HFFc6 (cell line): ENCODE data around the gene CCDC70. TPM values are rescaled to one million over a fixed set of nuclear protein-coding genes. Genes with fewer than 3 reads are reported as not detected.

Experiments used
- DNase-seq: peaks from one replicate; pipeline ENCODE4 v3.0.0-alpha.2; 2018
- H3K27ac Mint-ChIP-seq: 2 replicates; pipeline ENCODE4 v1.8.0; 2020; ENCODE audit warnings: mild to moderate bottlenecking, mixed read lengths
- H3K27me3 Mint-ChIP-seq: 2 replicates; pipeline ENCODE4 v1.8.0; 2021; ENCODE audit warnings: mild to moderate bottlenecking, moderate library complexity, mixed read lengths; ENCODE audit not compliant: insufficient read depth
- H3K36me3 Mint-ChIP-seq: 2 replicates; pipeline ENCODE4 v1.8.0; 2021; ENCODE audit warnings: low read depth, mixed read lengths
- H3K4me1 Mint-ChIP-seq: 2 replicates; pipeline ENCODE4 v1.8.0; 2020; ENCODE audit warnings: low read depth, mixed read lengths
- H3K4me3 Mint-ChIP-seq: 2 replicates; pipeline ENCODE4 v1.8.0; 2020; ENCODE audit warnings: mild to moderate bottlenecking, moderate library complexity, mixed read lengths
- H3K9me3 Mint-ChIP-seq: 2 replicates; pipeline ENCODE4 v1.8.0; 2020; ENCODE audit warnings: mild to moderate bottlenecking, mixed read lengths
- total RNA-seq, 6 experiments: library from RNA; stranded (reverse); fragmentation: NEBNext Ultra II Directional; extraction: Animal tissue kit (Norgen Biotek cat#: 25700); gene quantifications; 2 replicates in 1 of 6; 3 replicates in 5 of 6; pipeline ENCODE4 v1.2.3, GENCODE V29; 2021
- TF ChIP-seq, protein P1 (sequence below): fragments of 200-600 bp; sonication (generic); IDR thresholded peaks from 2 replicates; pipeline ENCODE4 v1.5.0; 2021; ENCODE audit warnings: antibody characterized with exemption, mild to moderate bottlenecking

The CCDC70 gene
- total RNA-seq, 6 experiments from 2014 or later = not detected

DNA sequence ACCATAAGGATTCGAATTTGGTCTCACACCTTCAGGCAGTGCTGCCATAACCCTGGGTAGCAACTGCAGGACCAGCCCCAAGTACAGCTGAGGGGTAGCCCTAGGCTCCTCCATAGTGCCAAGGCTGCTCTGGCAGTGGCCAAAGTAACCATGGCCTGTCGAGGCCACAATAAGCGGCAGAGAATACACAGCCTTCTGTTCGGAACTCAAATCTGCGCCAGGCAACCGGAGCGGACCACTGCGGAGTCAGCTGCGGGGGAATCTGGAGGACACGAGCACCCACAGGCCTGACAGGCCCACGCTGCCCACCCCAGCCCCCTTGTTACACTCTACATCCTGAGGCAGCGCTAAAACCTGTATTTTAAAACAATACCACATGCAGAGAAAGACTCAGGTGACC is 48.7 kb downstream of the CCDC70 start:
- no peak overlapping the region for H3K4me3 Mint-ChIP-seq
- no peak overlapping the region for H3K27ac Mint-ChIP-seq
- TF ChIP-seq, protein P1, sequence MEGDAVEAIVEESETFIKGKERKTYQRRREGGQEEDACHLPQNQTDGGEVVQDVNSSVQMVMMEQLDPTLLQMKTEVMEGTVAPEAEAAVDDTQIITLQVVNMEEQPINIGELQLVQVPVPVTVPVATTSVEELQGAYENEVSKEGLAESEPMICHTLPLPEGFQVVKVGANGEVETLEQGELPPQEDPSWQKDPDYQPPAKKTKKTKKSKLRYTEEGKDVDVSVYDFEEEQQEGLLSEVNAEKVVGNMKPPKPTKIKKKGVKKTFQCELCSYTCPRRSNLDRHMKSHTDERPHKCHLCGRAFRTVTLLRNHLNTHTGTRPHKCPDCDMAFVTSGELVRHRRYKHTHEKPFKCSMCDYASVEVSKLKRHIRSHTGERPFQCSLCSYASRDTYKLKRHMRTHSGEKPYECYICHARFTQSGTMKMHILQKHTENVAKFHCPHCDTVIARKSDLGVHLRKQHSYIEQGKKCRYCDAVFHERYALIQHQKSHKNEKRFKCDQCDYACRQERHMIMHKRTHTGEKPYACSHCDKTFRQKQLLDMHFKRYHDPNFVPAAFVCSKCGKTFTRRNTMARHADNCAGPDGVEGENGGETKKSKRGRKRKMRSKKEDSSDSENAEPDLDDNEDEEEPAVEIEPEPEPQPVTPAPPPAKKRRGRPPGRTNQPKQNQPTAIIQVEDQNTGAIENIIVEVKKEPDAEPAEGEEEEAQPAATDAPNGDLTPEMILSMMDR = no peak
- H3K36me3 Mint-ChIP-seq = no peaks in the 10 kb centered on the region
- H3K27me3 Mint-ChIP-seq = peaks cover 44% of the 10 kb centered on the region
- H3K4me1 Mint-ChIP-seq = no peaks in the 10 kb centered on the region
- DNase-seq = no peak
- no peaks in the 10 kb centered on the region for H3K9me3 Mint-ChIP-seq

DNA sequence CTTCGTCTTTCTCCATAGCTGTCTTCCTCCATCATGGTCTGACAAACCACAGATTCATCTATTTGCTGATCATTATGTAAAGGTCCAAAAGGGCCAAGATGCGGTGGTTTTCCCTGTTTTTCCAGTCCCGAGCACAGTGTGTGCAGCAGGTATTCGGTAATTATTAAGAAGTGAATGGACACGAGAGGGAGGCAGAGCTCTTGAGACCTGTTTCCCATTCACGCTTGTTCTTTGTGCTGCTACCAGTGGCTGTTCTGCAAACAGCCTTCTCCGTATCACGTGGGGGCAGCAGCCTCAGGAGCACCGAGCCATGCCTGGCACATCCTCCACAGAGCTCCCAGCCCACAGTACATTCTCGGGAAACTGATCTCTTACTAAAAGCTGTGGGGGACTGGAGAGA is 50.3 kb downstream of the CCDC70 start:
- Mint-ChIP-seq H3K27me3 (peaks cover 47% of the 10 kb centered on the region), H3K27ac (no peak overlapping the region), H3K36me3 (no peaks in the 10 kb centered on the region), H3K4me1 (no peaks in the 10 kb centered on the region), H3K9me3 (no peaks in the 10 kb centered on the region), H3K4me3 (no peak overlapping the region)
- TF ChIP-seq, protein P1 = no peak
- no peak for DNase-seq

DNA sequence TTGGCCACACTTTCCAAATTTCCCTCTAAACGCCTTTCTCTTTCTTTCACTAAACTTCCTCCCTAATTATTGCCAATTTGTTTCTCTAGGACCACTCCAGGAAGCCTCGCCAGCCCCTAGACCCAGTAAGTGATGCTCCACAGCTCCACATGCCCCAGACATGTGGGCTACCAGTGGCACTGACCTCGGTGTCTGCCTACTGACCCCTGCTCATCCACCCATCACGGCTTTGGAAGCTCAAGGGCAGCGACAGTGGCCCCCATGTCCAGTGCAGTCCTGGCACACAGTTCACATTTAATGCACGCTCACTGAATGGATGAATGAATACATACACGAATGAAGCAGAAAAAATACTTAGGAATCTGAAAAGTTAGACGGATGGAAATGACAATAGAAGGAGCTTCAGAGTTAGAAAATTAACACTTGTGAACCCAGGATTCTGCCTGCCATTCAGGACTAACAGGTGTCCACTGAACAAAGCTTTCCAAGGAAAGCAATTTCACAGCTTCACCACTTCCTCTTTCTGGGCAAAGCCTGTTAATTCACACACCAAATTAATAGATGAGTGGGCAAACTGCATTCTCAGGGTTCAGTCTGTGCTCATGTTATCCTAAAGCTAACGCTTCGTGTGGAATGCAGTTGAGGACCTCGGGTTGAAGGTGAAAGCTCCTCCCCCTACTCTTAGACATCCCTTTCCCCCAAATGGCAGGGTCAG is 50.9 kb downstream of the CCDC70 start:
- Mint-ChIP-seq H3K36me3 (no peaks in the 10 kb centered on the region), H3K27me3 (peaks cover 44% of the 10 kb centered on the region), H3K27ac (no peak overlapping the region), H3K9me3 (no peaks in the 10 kb centered on the region), H3K4me3 (no peak overlapping the region), H3K4me1 (no peaks in the 10 kb centered on the region)
- TF ChIP-seq, protein P1 = no peak
- DNase-seq = no peak

DNA sequence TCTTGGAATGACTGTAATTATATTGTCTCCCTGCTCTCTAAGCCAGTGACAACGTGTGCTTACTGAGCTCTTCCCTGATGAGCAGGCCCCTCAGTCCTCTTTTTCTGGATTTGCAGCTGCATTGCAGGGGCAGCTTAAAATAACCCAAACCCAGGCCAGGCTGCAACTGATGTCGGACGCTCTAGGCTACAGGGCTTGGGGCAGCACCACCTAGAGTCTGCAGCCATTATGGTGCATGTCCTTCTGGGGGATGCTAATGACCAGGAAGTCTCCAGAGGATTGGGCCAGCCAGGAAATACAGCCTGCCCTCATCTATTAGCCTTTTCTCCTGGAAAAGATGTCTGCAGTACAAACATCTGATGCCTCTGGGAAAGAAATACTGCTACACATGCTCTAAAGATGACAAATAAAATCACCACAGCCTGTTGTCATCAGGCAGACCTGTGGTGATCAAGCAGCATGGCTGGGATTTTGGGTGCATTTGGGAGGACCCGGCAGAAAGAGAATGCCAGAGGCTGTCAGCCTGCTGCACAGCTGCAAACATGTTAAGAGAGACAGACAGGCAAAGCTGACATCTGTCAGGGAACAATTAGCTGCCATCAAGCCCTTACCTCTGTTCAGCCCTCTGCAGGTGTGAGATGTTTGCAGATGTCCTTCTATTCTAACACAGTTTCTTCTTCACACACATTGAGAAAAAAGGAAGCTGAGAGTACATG is 51.8 kb downstream of the CCDC70 start:
- TF ChIP-seq, protein P1 = 0 out of 2 replicates have a peak, but pooled peaks have one; percentile 12
- Mint-ChIP-seq H3K27me3 (peaks cover 44% of the 10 kb centered on the region), H3K4me3 (no peak overlapping the region), H3K4me1 (no peaks in the 10 kb centered on the region), H3K27ac (no peak overlapping the region), H3K36me3 (no peaks in the 10 kb centered on the region), H3K9me3 (no peaks in the 10 kb centered on the region)
- no peak for DNase-seq

DNA sequence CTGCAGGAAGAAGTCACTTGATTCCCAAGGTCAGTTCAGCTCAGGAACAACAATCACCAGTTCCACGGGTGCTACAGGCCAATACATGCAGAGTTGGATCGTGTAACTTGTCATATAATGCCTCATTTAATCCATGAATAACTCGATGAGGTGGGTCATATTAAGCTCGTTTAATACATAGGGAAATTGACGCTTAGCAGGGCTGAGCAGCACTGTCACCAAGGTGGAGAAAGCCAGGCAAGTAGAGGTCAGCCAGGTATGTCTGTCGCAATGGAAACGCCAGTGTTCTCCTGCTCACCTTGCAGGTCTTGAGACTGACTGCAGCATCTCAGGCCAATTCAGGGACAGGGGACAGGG is 52.3 kb downstream of the CCDC70 start:
- H3K4me1 Mint-ChIP-seq = no peaks in the 10 kb centered on the region
- H3K9me3 Mint-ChIP-seq = no peaks in the 10 kb centered on the region
- no peak overlapping the region for H3K27ac Mint-ChIP-seq
- DNase-seq = no peak
- peaks cover 40% of the 10 kb centered on the region for H3K27me3 Mint-ChIP-seq
- TF ChIP-seq, protein P1 = no peak
- H3K4me3 Mint-ChIP-seq = no peak overlapping the region
- H3K36me3 Mint-ChIP-seq = no peaks in the 10 kb centered on the region

Other genes starting within 250 kb of the CCDC70 start
- gene DHRS12, start 57.8 kb upstream of the CCDC70 start, total RNA-seq = 1 to 10 TPM; 1.9 to 2.7 (median 2.4) TPM
- not detected for gene TMEM272, start 16.8 kb upstream of the CCDC70 start, total RNA-seq
- 1 to 10 TPM in 4 of 6 experiments, under 1 TPM in 2; 0.81 to 4.8 (median 1.1) TPM for gene ATP7B, start 149.5 kb downstream of the CCDC70 start, total RNA-seq
- gene ALG11, start 150.4 kb downstream of the CCDC70 start, total RNA-seq = 10 to 100 TPM; 37.1 to 45.2 (median 41.0) TPM
- 10 to 100 TPM; 14.9 to 20.3 (median 17.5) TPM for gene UTP14C, start 162.7 kb downstream of the CCDC70 start, total RNA-seq